ENCODE results near the gene ZNF384. TPM values are rescaled to one million over a fixed set of nuclear protein-coding genes. Genes with fewer than 3 reads are reported as not detected.

Gene ZNF384
- total and polyA plus RNA-seq, 2 of the 8 experiments (the other 6 are each of a cell fraction or from before 2014, with no cell fraction given): 59.0 to 59.6 TPM

DNA sequence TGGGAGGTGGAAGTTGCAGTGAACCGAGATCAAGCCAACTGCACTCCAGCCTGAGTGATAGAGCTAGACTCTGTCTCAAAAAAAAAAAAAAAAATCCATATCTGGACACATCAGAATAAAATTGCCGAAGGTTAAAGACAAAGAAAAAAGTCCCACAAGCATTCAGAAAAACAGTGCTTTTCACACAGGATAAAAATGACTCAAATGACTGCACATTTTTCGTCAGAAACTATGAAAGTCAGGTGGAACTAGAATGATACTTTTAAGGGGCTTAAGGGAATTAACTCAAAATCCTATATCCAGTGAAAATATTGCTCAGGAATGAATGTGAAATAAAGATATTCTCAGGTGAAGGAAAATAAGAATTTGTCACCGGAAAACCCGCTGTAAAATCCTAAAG lies 47.6 kb upstream of the ZNF384 start:
- TF ChIP-seq NANOG (IDR thresholded peaks at IDR 0.05; ENCODE audit: insufficient read depth, low read depth, low read length, poor library complexity, severe bottlenecking) (no peak), SUZ12 (IDR thresholded peaks at IDR 0.05; ENCODE audit: low read length) (no peak), BRCA1 (IDR thresholded peaks at IDR 0.05; ENCODE audit: low read depth, low read length) (no peak), CEBPB (IDR thresholded peaks at IDR 0.05; ENCODE audit: low read depth, low read length) (no peak), JUND (IDR thresholded peaks at IDR 0.05; ENCODE audit: low read length) (no peak), TEAD4 (IDR thresholded peaks at IDR 0.05; ENCODE audit: low read depth, low read length) (no peak), MAFK (IDR thresholded peaks at IDR 0.05; ENCODE audit: low read depth, low read length) (no peak), NRF1 (IDR thresholded peaks at IDR 0.05; ENCODE audit: low read depth, low read length) (no peak), SIX5 (IDR thresholded peaks at IDR 0.05; ENCODE audit: low read depth, low read length) (no peak), RNF2 (IDR thresholded peaks at IDR 0.05; ENCODE audit: borderline replicate concordance, low read depth, low read length, missing control alignments, poor library complexity, severe bottlenecking) (no peak), RAD21 (IDR thresholded peaks at IDR 0.05 in 1 of 2, conservative IDR thresholded peaks at IDR 0.05 in 1 of 2; ENCODE audit: low read depth in 2 of 2, low read length in 2 of 2) (no peak), TCF12 (IDR thresholded peaks at IDR 0.05; ENCODE audit: low read depth, low read length) (no peak), TAF1 (IDR thresholded peaks at IDR 0.05; ENCODE audit: low read depth, low read length) (no peak), EZH2 (IDR thresholded peaks at IDR 0.05; ENCODE audit: low read depth, low read length, severe bottlenecking) (no peak)
- Histone ChIP-seq H4K91ac (replicated peaks; ENCODE audit: insufficient read length, low read length) (no peak overlapping the region), H3K23ac (ENCODE audit: insufficient read length) (no peak overlapping the region), H3K56ac (replicated peaks; ENCODE audit: insufficient read length, low read depth, low read length) (no peak overlapping the region), H3K18ac (ENCODE audit: extremely low read depth, low read length) (no peak overlapping the region), H2BK120ac (replicated peaks; ENCODE audit: low read depth, low read length) (no peak overlapping the region), H3K4me1 (replicated peaks in 1 of 4; ENCODE audit: control insufficient read depth in 3 of 4, insufficient read depth in 4 of 4, low read length in 3 of 4) (peaks cover 0 to 5% (median 0%) of the 10 kb centered on the region in 4 experiments; a peak in 1 of 7 replicates), H2BK20ac (ENCODE audit: low read length) (no peak overlapping the region), H3K79me2 (ENCODE audit: control insufficient read depth in 1 of 2, insufficient read depth in 2 of 2, low read length in 2 of 2) (no peaks in the 10 kb centered on the region), H3K27me3 (replicated peaks in 1 of 4; ENCODE audit: control insufficient read depth in 3 of 4, extremely low read depth in 1 of 4, insufficient read depth in 3 of 4, low read length in 3 of 4) (no peaks in the 10 kb centered on the region), H4K20me1 (replicated peaks in 1 of 2; ENCODE audit: control insufficient read depth in 1 of 2, insufficient read depth in 2 of 2, low read length in 2 of 2) (no peaks in the 10 kb centered on the region), H3K4me2 (ENCODE audit: insufficient read depth in 1 of 2, low read depth in 2 of 2, low read length in 2 of 2) (no peak overlapping the region), H3K23me2 (ENCODE audit: low read depth, low read length) (no peaks in the 10 kb centered on the region), H3K27ac (ENCODE audit: low read depth, low read length) (no peak overlapping the region), H3K79me1 (ENCODE audit: low read depth, low read length) (no peaks in the 10 kb centered on the region), H3K36me3 (ENCODE audit: control insufficient read depth in 2 of 4, insufficient read depth in 4 of 4, low read length in 3 of 4) (peaks cover 0 to 4% (median under 1%) of the 10 kb centered on the region in 4 experiments; a peak in 3 of 8 replicates), H3K4me3 (ENCODE audit: extremely low read depth in 1 of 4, insufficient read depth in 2 of 4, low read depth in 3 of 4, low read length in 4 of 4) (no peak overlapping the region), H2BK5ac (ENCODE audit: low read depth, low read length) (no peak overlapping the region), H3K9me3 (ENCODE audit: insufficient read depth in 2 of 2, low read depth in 1 of 2, low read length in 1 of 2) (no peaks in the 10 kb centered on the region), H4K5ac (ENCODE audit: insufficient read length, low read depth, low read length) (no peak overlapping the region), H2BK15ac (ENCODE audit: low read length) (no peak overlapping the region), H3K4ac (replicated peaks; ENCODE audit: insufficient read length, low read depth, low read length) (no peak overlapping the region), H3K9ac (replicated peaks in 1 of 4; ENCODE audit: extremely low read depth in 1 of 4, low read depth in 3 of 4, low read length in 3 of 4) (no peak overlapping the region), H2AFZ (ENCODE audit: low read length) (no peak overlapping the region), H3K14ac (ENCODE audit: insufficient read length) (no peak overlapping the region), H2AK5ac (ENCODE audit: low read depth, low read length) (no peak overlapping the region), H4K8ac (ENCODE audit: extremely low read depth, insufficient read depth, low read length) (no peak overlapping the region), H2BK12ac (ENCODE audit: low read depth, low read length) (no peak overlapping the region)
- POLR2A ChIA-PET (ENCODE audit: partially characterized antibody): no interaction called here
- FAIRE-seq (no peak), DNase-seq (ENCODE audit: low read depth in 1 of 2, low spot score in 2 of 2) (no peak)
- WGBS, 2 experiments (ENCODE audit: extremely low coverage in 1 of 2, insufficient coverage in 1 of 2, insufficient read length in 1 of 2, insufficient replicate concordance in 2 of 2, low coverage in 1 of 2, low lambda C conversion rate in 2 of 2, missing lambda C conversion rate in 1 of 2): 74% methylated on average over 5 of the region's 5 CpGs; no CpG with 5 or more reads in 1 of the 2 experiments
- CTCF ChIA-PET (ENCODE audit: partially characterized antibody): interaction anchor here (0.6 to 3.0 kb wide), 12 partner anchors 8 to 179 kb away, joined by 3 to 22 read pairs (median 4); partner anchors contain the start of genes COPS7A and MLF2

Measured in H1 (cell line).